WI38 (cell line): ENCODE results near the gene GTF2A1L.
"Not testable (repeated sequence)": the region's sequence is repeated elsewhere in the genome, so short reads cannot be mapped to it uniquely, and the experiment has no call there.

Experiments used
- H3K4me3 ChIP-seq: 2 replicates; pipeline ENCODE4 v1.5.1; 2011; ENCODE audit warnings: low read depth, mild to moderate bottlenecking, control low read depth, low read length
- TF ChIP-seq, protein P1 (sequence below): IDR thresholded peaks from 2 replicates; pipeline ENCODE4 v1.5.1; 2012; ENCODE audit warnings: low read depth, mild to moderate bottlenecking, control low read depth, low read length

GTF2A1L gene

DNA sequence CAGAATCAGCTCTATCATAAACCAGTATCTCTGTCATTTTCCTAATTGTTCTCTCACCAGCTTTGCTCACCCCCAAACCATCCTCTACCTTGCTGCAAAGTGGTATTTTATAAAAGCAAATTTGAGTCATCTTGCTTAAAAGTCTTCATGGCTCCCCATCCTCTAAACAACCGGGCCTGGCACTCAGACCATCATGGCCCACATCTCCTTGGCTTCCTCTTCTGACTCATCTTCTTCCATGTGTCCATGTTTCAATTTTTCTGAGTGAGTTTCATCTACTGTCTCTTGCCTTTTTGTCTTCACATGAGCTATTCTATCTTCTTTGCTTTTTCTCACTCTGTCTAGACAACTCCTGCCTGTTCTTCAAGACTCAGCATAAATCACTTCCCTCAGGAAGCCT is 79.2 kb downstream of the GTF2A1L start:
- H3K4me3 ChIP-seq = no peak overlapping the region
- TF ChIP-seq, protein P1, sequence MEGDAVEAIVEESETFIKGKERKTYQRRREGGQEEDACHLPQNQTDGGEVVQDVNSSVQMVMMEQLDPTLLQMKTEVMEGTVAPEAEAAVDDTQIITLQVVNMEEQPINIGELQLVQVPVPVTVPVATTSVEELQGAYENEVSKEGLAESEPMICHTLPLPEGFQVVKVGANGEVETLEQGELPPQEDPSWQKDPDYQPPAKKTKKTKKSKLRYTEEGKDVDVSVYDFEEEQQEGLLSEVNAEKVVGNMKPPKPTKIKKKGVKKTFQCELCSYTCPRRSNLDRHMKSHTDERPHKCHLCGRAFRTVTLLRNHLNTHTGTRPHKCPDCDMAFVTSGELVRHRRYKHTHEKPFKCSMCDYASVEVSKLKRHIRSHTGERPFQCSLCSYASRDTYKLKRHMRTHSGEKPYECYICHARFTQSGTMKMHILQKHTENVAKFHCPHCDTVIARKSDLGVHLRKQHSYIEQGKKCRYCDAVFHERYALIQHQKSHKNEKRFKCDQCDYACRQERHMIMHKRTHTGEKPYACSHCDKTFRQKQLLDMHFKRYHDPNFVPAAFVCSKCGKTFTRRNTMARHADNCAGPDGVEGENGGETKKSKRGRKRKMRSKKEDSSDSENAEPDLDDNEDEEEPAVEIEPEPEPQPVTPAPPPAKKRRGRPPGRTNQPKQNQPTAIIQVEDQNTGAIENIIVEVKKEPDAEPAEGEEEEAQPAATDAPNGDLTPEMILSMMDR = no peak

DNA sequence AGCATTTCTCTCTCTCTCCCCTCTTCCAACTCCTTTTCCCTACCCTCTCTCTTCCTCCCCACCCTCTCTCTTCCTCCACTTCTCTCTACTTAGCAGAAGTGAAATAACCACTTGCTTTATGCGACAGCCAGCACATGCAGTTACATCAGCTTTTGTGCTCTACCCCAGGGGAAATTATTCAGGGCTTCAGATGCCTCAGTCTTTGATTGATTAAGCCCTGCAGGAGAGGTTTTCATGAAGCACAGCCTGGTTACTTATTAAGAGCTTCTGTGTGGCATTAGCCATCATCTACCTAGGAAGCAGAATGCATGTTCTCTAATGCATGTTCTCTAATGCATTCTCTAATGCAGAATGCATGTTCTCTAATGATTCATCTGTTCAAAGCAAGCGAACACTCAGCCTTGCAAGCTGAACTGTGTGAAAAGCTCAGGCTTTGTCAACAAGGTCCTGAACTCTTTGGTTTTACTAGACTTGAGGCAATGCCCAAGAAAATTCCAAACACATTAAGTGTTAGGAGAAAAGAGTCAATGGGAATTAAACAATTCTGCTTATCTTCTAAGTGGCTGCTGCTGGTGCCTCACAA is 81.8 kb downstream of the GTF2A1L start:
- no peak overlapping the region for H3K4me3 ChIP-seq
- TF ChIP-seq, protein P1 = no peak

DNA sequence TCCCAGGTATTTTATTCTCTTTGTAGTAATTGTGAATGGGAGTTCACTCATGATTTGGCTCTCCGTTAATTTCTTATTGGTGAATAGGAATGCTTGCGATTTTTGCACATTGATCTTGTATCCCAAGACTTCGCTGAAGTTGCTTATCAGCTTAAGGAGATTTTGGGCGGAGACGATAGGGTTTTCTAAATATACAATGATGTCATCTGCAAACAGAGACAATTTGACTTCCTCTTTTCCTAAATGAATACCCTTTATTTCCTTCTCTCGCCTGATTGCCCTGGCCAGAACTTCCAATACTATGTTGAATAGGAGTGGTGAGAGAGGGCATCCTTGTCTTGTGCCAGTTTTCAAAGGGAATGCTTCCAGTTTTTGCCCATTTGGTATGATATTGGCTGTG is 86.0 kb downstream of the GTF2A1L start:
- H3K4me3 ChIP-seq = not testable (repeated sequence)

DNA sequence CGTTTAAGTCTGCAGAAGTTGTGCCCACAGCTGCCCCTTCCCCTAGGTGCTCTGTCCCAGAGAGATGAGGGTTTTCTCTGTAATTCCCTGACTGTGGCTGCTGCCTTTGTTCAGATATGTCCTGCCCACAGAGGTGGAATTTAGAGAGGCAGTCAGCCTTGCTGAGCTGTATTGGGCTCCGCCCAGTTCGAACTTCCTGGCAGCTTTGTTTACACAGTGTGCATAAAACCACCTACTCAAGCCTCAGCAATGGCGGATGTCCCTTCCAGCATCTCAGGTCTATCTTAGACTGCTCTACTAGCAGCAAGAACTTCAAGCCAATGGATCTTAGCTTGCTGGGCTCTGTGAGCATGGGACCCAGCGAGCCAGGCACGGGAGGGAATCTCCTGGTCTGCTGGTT is 89.8 kb downstream of the GTF2A1L start:
- TF ChIP-seq, protein P1 = no peak
- H3K4me3 ChIP-seq = no peak overlapping the region

DNA sequence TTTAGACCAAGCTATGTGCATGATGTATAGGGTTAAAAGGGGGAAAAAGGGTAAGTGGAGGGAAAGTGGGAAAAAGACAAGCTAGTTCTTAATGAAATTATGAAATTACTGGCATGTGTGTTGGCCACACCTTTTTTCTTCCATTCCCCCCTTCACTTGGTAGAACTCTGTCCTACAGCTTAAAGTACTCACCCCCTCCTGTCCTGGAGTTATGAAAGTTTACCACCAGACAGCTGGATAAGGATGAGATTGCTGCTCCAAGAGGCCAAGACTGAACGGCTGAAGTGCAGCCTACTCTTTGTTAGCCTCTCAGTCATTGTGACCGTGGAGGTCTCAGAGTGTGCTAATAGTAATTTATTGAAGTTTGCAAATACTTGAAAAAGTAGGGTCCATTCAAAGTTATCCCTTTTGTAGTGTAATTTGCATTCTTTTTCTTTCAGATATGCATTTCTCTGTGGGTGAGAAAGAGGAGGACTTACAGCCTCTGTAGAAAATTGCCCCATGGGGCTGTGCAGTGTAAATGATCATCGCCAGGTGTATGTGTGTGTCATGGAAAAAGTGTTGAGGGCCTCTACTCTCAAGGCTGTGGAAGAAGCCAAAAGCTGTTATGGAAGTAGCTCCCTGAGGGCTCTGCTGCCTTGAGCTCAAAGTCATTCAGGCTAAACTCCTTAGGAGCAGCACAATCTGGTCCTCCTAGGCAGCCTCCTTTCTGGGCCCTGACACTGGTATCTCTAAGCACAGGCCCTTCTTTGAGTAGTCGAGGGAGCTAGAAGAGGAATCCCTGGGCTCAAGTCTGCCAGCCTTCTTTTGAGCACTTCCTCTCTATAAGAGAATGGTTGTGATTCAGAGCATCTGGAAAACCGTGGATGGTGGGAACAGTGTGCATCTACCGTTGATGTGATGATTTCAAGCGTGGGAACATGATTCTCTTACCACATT is 91.7 kb downstream of the GTF2A1L start:
- TF ChIP-seq, protein P1 = no peak
- H3K4me3 ChIP-seq = no peak overlapping the region

DNA sequence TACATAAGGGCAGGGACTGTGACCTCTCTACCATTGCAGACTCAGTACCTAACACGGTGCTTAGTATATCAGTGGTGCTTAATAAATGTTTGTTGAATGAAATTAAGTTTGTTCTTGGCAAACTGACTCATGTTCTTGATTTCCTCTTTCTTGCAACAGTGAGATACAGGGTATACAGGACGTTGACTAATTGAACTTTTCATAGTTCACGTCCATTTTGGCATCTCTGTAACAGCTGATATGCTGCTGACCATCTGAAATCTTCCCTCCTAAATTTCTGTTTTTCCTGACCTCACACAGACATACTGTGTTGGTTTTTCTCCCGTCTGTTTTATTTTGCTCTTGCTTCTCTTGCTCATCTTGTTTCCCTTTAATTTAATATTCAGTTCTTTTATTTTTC is 93.7 kb downstream of the GTF2A1L start:
- TF ChIP-seq, protein P1 = no peak

DNA sequence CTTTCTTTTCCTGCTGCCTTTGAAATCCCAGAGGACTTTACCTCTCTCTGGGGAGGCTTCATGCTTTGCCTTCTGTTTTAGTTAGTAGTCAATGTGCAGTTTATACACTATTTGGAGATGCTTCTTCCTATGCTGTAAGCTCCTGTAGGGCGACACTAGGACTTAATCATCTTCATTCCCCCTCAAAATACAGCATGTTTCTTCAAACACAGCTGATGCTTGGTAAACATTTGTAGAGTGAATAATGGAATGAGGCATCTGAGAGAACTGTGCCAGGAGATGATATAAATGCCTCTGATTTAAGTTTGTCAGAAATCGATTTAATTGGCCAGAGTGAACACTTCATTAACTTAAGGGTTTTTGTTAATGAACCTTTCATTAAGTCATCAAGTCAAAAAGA is 94.5 kb downstream of the GTF2A1L start:
- no peak overlapping the region for H3K4me3 ChIP-seq

More for the DNA sequence above, 93.7 kb downstream of the GTF2A1L start:
- no peak overlapping the region for H3K4me3 ChIP-seq

More for the DNA sequence above, 94.5 kb downstream of the GTF2A1L start:
- TF ChIP-seq, protein P1 = no peak
